K562 (cell line): ENCODE data around the gene TXNRD2. TPM values are rescaled to one million over a fixed set of nuclear protein-coding genes. Genes with fewer than 3 reads are reported as not detected.

Experiments used
- ARID1B ChIP-seq: fragments of 450-650 bp; IDR thresholded peaks from 2 replicates; pipeline ENCODE4 v1.6.1; 2016; ENCODE audit warnings: antibody characterized with exemption, mild to moderate bottlenecking, inconsistent platforms
- ASH1L ChIP-seq: fragments of 450-650 bp; IDR thresholded peaks from 2 replicates; pipeline ENCODE4 v1.6.1; 2018; ENCODE audit warnings: borderline replicate concordance, mild to moderate bottlenecking, low read depth; ENCODE audit not compliant: partially characterized antibody
- CBFA2T2 ChIP-seq: fragments of 450-650 bp; conservative IDR thresholded peaks from 2 replicates; pipeline ENCODE4 v1.6.1; 2017; ENCODE audit warnings: mild to moderate bottlenecking
- GTF2E2 ChIP-seq: fragments of 200-800 bp; sonication (Bioruptor generic); IDR thresholded peaks from 2 replicates; pipeline ENCODE4 v1.6.1; 2016; ENCODE audit warnings: missing genetic modification characterization, missing compliant biosample characterization
- HLTF ChIP-seq: fragments of 450-650 bp; IDR thresholded peaks from 2 replicates; pipeline ENCODE4 v1.6.1; 2016
- IFI16 ChIP-seq: fragments of 250-450 bp; sonication (Bioruptor Pico); IDR thresholded peaks from 2 replicates; pipeline ENCODE4 v2.1.2; 2022; ENCODE audit warnings: mild to moderate bottlenecking, inconsistent platforms
- KLF10 ChIP-seq: fragments of 250-450 bp; sonication (Bioruptor Pico); IDR thresholded peaks from 2 replicates; pipeline ENCODE4 v1.6.1; 2021; ENCODE audit warnings: matching md5 sums
- MXI1 ChIP-seq: IDR thresholded peaks from 2 replicates; pipeline ENCODE4 v1.6.1; 2011; ENCODE audit warnings: low read depth, mild to moderate bottlenecking, improper control_type of control experiment, low read length
- OTX1 ChIP-seq: fragments of 450-650 bp; formaldehyde crosslinking; IDR thresholded peaks from 2 replicates; pipeline ENCODE4 v1.4.0; 2022; ENCODE audit warnings: mild to moderate bottlenecking
- RBM39 ChIP-seq: fragments of 200-400 bp; formaldehyde crosslinking; optimal IDR thresholded peaks from 2 replicates; pipeline ENCODE3; 2018; ENCODE audit warnings: low read depth, low read length
- RHOXF2B ChIP-seq: fragments of 250-450 bp; sonication (Bioruptor Pico); conservative IDR thresholded peaks from 2 replicates; pipeline ENCODE4 v1.5.1; 2021
- RUNX1 ChIP-seq: sonication (generic); IDR thresholded peaks from 2 replicates; pipeline ENCODE4 v1.6.1; 2016; ENCODE audit warnings: antibody characterized with exemption, low read depth
- SIN3A ChIP-seq, 2 experiments: fragments of 150-350 bp in 1 of 2; IDR thresholded peaks; 2 replicates each; pipeline ENCODE4 v1.6.1; 2011 to 2016; ENCODE audit warnings: borderline replicate concordance in 2 of 2, low read depth in 2 of 2, low read length in 2 of 2, mild to moderate bottlenecking in 2 of 2, moderate library complexity in 2 of 2; ENCODE audit not compliant: control insufficient read depth in 1 of 2
- SMARCC2 ChIP-seq: fragments of 450-650 bp; IDR thresholded peaks from 2 replicates; pipeline ENCODE4 v1.6.1; 2017; ENCODE audit warnings: antibody characterized with exemption, moderate library complexity, mild to moderate bottlenecking, low read depth
- U2AF2 ChIP-seq: fragments of 200-400 bp; formaldehyde crosslinking; optimal IDR thresholded peaks from 2 replicates; pipeline ENCODE3; 2017; ENCODE audit warnings: low read depth, mild to moderate bottlenecking, low read length
- ZNF324 ChIP-seq: fragments of 250-450 bp; sonication (Bioruptor Pico); IDR thresholded peaks from 2 replicates; pipeline ENCODE4 v1.4.0; 2020; ENCODE audit warnings: mild to moderate bottlenecking
- polyA plus RNA-seq, 8 experiments: library from polyadenylated mRNA; depleted of rRNA in 4 of 8; stranded (reverse) in 5 of 8; unstranded in 3 of 8; fragments of >200 nt; fragmentation: Nextera tagmentation in 2 of 8; fragmentation: Illumina TruSeq in 1 of 8; extraction: Ambion mirVana in 2 of 8; extraction: Trizol in 1 of 8; gene quantifications; 2 replicates each; pipeline versions ENCODE4 v1.2.1 to v1.2.3, GENCODE V29; 2011 to 2014; ENCODE audit warnings: inconsistent platforms in 1 of 8, missing spikeins in 1 of 8
- total RNA-seq, 7 experiments: library from RNA; depleted of rRNA in 6 of 7; stranded (reverse); fragments of >200 nt in 6 of 7; fragmentation: Illumina TruSeq in 2 of 7; extraction: Trizol in 2 of 7; gene quantifications; 2 replicates each; pipeline versions ENCODE4 v1.2.1 to v1.2.3, GENCODE V29; 2011 to 2021; ENCODE audit warnings: low replicate concordance in 1 of 7
- TF ChIP-seq, protein P1 (sequence below), 2 experiments: fragments of 250-450 bp in 1 of 2; fragments of 450-650 bp in 1 of 2; sonication (Bioruptor Pico) in 1 of 2; IDR thresholded peaks; 2 replicates each; pipeline versions ENCODE4 v1.6.1 to v1.8.0; 2016 to 2021; ENCODE audit warnings: mild to moderate bottlenecking in 2 of 2, moderate library complexity in 2 of 2, missing compliant biosample characterization in 1 of 2, missing genetic modification characterization in 1 of 2
- TF ChIP-seq, protein P2 (sequence below): fragments of 250-450 bp; sonication (Bioruptor Pico); IDR thresholded peaks from 2 replicates; pipeline ENCODE4 v1.9.0; 2021; ENCODE audit warnings: mild to moderate bottlenecking, inconsistent platforms
- TF ChIP-seq, protein P3 (sequence below): sonication (generic); IDR thresholded peaks from 2 replicates; pipeline ENCODE4 v1.6.1; 2016
- TF ChIP-seq, protein P4 (sequence below): fragments of 250-450 bp; sonication (Bioruptor Pico); IDR thresholded peaks from 2 replicates; pipeline ENCODE4 v1.5.0; 2020; ENCODE audit warnings: mild to moderate bottlenecking, borderline replicate concordance
- TF ChIP-seq, protein P5 (sequence below): fragments of 250-450 bp; sonication (Bioruptor Pico); IDR thresholded peaks from 2 replicates; pipeline ENCODE4 v1.5.0; 2021

Gene TXNRD2
- total and polyA plus RNA-seq, 9 of the 15 experiments (the other 6 are each of a cell fraction or from before 2014, with no cell fraction given), result 3.3 to 80.2 (median 49.4) TPM

DNA sequence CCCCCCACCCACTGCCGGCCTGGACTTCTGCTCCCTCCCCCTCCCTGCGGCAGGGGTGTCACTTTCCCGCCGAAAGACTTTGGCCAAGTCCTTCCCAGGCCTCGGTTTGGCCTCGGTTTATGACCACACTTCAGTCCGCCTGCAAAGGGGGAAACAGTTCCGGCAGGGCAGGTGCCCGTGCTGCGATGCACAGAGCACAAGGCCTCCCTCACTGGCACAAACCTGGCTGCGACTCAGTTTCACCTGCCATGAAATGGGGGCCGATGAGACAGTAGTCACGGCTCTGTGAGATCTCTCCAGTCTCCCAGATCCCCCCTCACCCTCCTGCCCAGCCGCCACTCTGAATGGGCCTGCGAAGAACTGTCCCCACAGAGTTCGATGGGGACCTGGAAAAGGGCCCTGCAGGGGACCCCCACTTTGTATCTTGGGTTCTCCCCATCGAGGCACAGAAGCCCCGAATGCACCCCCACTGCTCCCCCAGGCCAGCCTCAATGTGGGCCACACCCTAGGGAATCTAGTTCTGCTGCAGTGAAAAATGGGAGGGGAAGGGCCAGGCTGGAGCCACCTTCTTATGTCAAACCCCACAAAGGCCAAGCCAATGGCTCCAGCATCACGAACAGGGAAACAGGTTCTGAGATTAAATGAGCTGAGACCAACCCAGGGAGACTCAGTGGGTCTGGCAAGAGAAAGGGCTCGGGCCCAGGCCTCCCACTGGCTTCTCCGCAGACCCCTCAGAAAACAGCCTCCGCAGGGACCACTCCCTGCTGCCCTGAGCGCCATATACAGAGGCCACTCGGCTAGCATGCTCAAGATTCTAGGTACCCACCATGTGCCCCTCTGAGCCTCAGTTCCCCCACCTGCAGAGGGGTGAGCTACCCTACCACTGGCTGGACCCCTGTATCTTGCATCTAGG is 46.0 kb upstream of the TXNRD2 start (continued):
- TF ChIP-seq, protein P1, sequence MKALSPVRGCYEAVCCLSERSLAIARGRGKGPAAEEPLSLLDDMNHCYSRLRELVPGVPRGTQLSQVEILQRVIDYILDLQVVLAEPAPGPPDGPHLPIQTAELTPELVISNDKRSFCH (CRISPR knock-in tag; IDR thresholded peaks at IDR 0.05), result no peak
- TF ChIP-seq, protein P1 (tag; IDR thresholded peaks at IDR 0.05), result peak; percentile 24; the same call in 1 of the 2 replicates
- TF ChIP-seq CBFA2T2 (no peak), HLTF (no peak), KLF10 (CRISPR knock-in tag) (peak; percentile 79; the same call in 1 of the 2 replicates), ASH1L (no peak), ARID1B (no peak), SMARCC2 (no peak), MXI1 (no peak), IFI16 (CRISPR knock-in tag) (no peak), SIN3A (IDR thresholded peaks at IDR 0.05; ENCODE audit: borderline replicate concordance in 2 of 2, control insufficient read depth in 1 of 2, low read depth in 2 of 2, low read length in 2 of 2) (no peak), GTF2E2 (tag) (no peak), RHOXF2B (CRISPR knock-in tag) (0 out of 2 replicates have a peak, but pooled peaks have one; percentile 40), RBM39 (peak; percentile 59), RUNX1 (no peak), U2AF2 (no peak), ZNF324 (CRISPR knock-in tag) (no peak), OTX1 (CRISPR knock-in tag) (no peak)
- TF ChIP-seq, protein P2, sequence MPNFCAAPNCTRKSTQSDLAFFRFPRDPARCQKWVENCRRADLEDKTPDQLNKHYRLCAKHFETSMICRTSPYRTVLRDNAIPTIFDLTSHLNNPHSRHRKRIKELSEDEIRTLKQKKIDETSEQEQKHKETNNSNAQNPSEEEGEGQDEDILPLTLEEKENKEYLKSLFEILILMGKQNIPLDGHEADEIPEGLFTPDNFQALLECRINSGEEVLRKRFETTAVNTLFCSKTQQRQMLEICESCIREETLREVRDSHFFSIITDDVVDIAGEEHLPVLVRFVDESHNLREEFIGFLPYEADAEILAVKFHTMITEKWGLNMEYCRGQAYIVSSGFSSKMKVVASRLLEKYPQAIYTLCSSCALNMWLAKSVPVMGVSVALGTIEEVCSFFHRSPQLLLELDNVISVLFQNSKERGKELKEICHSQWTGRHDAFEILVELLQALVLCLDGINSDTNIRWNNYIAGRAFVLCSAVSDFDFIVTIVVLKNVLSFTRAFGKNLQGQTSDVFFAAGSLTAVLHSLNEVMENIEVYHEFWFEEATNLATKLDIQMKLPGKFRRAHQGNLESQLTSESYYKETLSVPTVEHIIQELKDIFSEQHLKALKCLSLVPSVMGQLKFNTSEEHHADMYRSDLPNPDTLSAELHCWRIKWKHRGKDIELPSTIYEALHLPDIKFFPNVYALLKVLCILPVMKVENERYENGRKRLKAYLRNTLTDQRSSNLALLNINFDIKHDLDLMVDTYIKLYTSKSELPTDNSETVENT (CRISPR knock-in tag), result peak; percentile 55; the same call in 1 of the 2 replicates
- TF ChIP-seq, protein P3, sequence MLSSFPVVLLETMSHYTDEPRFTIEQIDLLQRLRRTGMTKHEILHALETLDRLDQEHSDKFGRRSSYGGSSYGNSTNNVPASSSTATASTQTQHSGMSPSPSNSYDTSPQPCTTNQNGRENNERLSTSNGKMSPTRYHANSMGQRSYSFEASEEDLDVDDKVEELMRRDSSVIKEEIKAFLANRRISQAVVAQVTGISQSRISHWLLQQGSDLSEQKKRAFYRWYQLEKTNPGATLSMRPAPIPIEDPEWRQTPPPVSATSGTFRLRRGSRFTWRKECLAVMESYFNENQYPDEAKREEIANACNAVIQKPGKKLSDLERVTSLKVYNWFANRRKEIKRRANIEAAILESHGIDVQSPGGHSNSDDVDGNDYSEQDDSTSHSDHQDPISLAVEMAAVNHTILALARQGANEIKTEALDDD, result no peak
- TF ChIP-seq, protein P4, sequence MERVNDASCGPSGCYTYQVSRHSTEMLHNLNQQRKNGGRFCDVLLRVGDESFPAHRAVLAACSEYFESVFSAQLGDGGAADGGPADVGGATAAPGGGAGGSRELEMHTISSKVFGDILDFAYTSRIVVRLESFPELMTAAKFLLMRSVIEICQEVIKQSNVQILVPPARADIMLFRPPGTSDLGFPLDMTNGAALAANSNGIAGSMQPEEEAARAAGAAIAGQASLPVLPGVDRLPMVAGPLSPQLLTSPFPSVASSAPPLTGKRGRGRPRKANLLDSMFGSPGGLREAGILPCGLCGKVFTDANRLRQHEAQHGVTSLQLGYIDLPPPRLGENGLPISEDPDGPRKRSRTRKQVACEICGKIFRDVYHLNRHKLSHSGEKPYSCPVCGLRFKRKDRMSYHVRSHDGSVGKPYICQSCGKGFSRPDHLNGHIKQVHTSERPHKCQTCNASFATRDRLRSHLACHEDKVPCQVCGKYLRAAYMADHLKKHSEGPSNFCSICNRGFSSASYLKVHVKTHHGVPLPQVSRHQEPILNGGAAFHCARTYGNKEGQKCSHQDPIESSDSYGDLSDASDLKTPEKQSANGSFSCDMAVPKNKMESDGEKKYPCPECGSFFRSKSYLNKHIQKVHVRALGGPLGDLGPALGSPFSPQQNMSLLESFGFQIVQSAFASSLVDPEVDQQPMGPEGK (CRISPR knock-in tag), result no peak
- TF ChIP-seq, protein P5, sequence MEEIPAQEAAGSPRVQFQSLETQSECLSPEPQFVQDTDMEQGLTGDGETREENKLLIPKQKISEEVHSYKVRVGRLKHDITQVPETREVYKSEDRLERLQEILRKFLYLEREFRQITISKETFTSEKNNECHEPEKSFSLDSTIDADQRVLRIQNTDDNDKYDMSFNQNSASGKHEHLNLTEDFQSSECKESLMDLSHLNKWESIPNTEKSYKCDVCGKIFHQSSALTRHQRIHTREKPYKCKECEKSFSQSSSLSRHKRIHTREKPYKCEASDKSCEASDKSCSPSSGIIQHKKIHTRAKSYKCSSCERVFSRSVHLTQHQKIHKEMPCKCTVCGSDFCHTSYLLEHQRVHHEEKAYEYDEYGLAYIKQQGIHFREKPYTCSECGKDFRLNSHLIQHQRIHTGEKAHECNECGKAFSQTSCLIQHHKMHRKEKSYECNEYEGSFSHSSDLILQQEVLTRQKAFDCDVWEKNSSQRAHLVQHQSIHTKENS (CRISPR knock-in tag), result no peak
